H9 (cell line): ENCODE measurements around the gene LRMDA. TPM values are rescaled to one million over a fixed set of nuclear protein-coding genes. Genes with fewer than 3 reads are reported as not detected.

Source experiments
- DNase-seq: peaks from one replicate; pipeline ENCODE4 v3.0.0-alpha.2; 2017
- H2AFZ ChIP-seq: one replicate; pipeline ENCODE4 v1.6.1; 2013; ENCODE audit warnings: mild to moderate bottlenecking, low read length, control low read depth, moderate library complexity
- H2AK5ac ChIP-seq: 2 replicates; pipeline ENCODE4 v1.6.1; 2013; ENCODE audit warnings: low read length, control low read depth, mixed read lengths; ENCODE audit not compliant: insufficient read length
- H2BK120ac ChIP-seq: one replicate; pipeline ENCODE4 v1.6.1; 2013; ENCODE audit warnings: low read depth, mild to moderate bottlenecking, low read length, control low read depth, inconsistent platforms; ENCODE audit not compliant: poor library complexity, severe bottlenecking
- H2BK12ac ChIP-seq: 2 replicates; pipeline ENCODE4 v1.6.1; 2013; ENCODE audit warnings: low read length, control low read depth, mixed read lengths, low read depth; ENCODE audit not compliant: insufficient read length
- H2BK15ac ChIP-seq: 2 replicates; pipeline ENCODE4 v1.6.1; 2013; ENCODE audit warnings: low read depth, low read length, control low read depth
- H2BK20ac ChIP-seq: one replicate; pipeline ENCODE4 v1.6.1; 2013; ENCODE audit warnings: low read depth, mild to moderate bottlenecking, low read length, control low read depth, inconsistent platforms; ENCODE audit not compliant: poor library complexity, severe bottlenecking
- H2BK5ac ChIP-seq: 2 replicates; pipeline ENCODE4 v1.6.1; 2013; ENCODE audit warnings: low read length, control low read depth, mixed read lengths; ENCODE audit not compliant: insufficient read length
- H3K14ac ChIP-seq: 2 replicates; pipeline ENCODE4 v1.6.1; 2013; ENCODE audit warnings: low read length, control low read depth; ENCODE audit not compliant: insufficient read depth
- H3K18ac ChIP-seq: 2 replicates; pipeline ENCODE4 v1.6.1; 2013; ENCODE audit warnings: low read depth, mild to moderate bottlenecking, mixed read lengths, low read length, control low read depth; ENCODE audit not compliant: insufficient read length
- H3K23ac ChIP-seq: 2 replicates; pipeline ENCODE4 v1.6.1; 2013; ENCODE audit warnings: low read length, control low read depth, mixed read lengths, low read depth; ENCODE audit not compliant: insufficient read length
- H3K23me2 ChIP-seq: 2 replicates; pipeline ENCODE4 v1.6.1; 2013; ENCODE audit warnings: low read depth, mild to moderate bottlenecking, mixed read lengths, low read length, control low read depth; ENCODE audit not compliant: insufficient read length, poor library complexity, severe bottlenecking
- H3K27ac ChIP-seq: 2 replicates; pipeline ENCODE4 v1.5.1; 2013; ENCODE audit warnings: low read length, control low read depth, mixed read lengths, low read depth; ENCODE audit not compliant: insufficient read length
- H3K27me3 ChIP-seq: 2 replicates; pipeline ENCODE4 v1.6.1; 2013; ENCODE audit warnings: low read length, control low read depth, inconsistent platforms; ENCODE audit not compliant: insufficient read depth
- H3K4ac ChIP-seq: 2 replicates; pipeline ENCODE4 v1.6.1; 2013; ENCODE audit warnings: low read depth, mild to moderate bottlenecking, control low read depth, inconsistent platforms, low read length, moderate library complexity
- H3K4me1 ChIP-seq: 2 replicates; pipeline ENCODE4 v1.6.1; 2013; ENCODE audit warnings: low read length, control low read depth, inconsistent platforms; ENCODE audit not compliant: insufficient read depth
- H3K4me2 ChIP-seq: 2 replicates; pipeline ENCODE4 v1.6.1; 2013; ENCODE audit warnings: low read length, control low read depth, mixed read lengths; ENCODE audit not compliant: insufficient read length, insufficient read depth
- H3K56ac ChIP-seq: 2 replicates; pipeline ENCODE4 v1.6.1; 2013; ENCODE audit warnings: low read depth, mild to moderate bottlenecking, mixed read lengths, low read length, control low read depth; ENCODE audit not compliant: insufficient read length
- H3K79me1 ChIP-seq: 2 replicates; pipeline ENCODE4 v1.6.1; 2013; ENCODE audit warnings: low read depth, mild to moderate bottlenecking, moderate library complexity, low read length, control low read depth, inconsistent platforms; ENCODE audit not compliant: insufficient read depth, poor library complexity, severe bottlenecking
- H3K79me2 ChIP-seq: 2 replicates; pipeline ENCODE4 v1.6.1; 2013; ENCODE audit warnings: low read length, control low read depth, inconsistent platforms; ENCODE audit not compliant: insufficient read depth
- H3K9ac ChIP-seq: 2 replicates; pipeline ENCODE4 v1.6.1; 2013; ENCODE audit warnings: low read length, control low read depth, mixed read lengths; ENCODE audit not compliant: insufficient read length; ENCODE audit errors: extremely low read depth
- H3K9me3 ChIP-seq: one replicate; pipeline ENCODE4 v1.6.1; 2013; ENCODE audit warnings: low read depth, low read length, inconsistent platforms; ENCODE audit not compliant: control insufficient read depth
- H3T11ph ChIP-seq: one replicate; pipeline ENCODE4 v1.6.1; 2013; ENCODE audit warnings: mild to moderate bottlenecking, low read length, control low read depth, inconsistent platforms
- H4K20me1 ChIP-seq: one replicate; pipeline ENCODE4 v1.6.1; 2013; ENCODE audit not compliant: control insufficient read depth, insufficient read length, insufficient read depth
- H4K5ac ChIP-seq: 2 replicates; pipeline ENCODE4 v1.6.1; 2013; ENCODE audit warnings: low read depth, mild to moderate bottlenecking, mixed read lengths, low read length, control low read depth; ENCODE audit not compliant: insufficient read length
- H4K8ac ChIP-seq: replicated peaks from 2 replicates; pipeline ENCODE4 v1.6.1; 2013; ENCODE audit warnings: low read length, control low read depth, mixed read lengths, low read depth; ENCODE audit not compliant: insufficient read length
- H4K91ac ChIP-seq: 2 replicates; pipeline ENCODE4 v1.6.1; 2013; ENCODE audit warnings: low read depth, mild to moderate bottlenecking, moderate library complexity, mixed read lengths, low read length, control low read depth; ENCODE audit not compliant: insufficient read length
- H3K27ac Mint-ChIP-seq, 3 experiments: 2 replicates in 2 of 3; 3 replicates in 1 of 3; pipeline ENCODE4 v1.8.0; 2020 to 2021; ENCODE audit warnings: mixed read lengths in 3 of 3, mild to moderate bottlenecking in 1 of 3, moderate library complexity in 1 of 3
- H3K27me3 Mint-ChIP-seq: 2 replicates; pipeline ENCODE4 v1.8.0; 2021; ENCODE audit warnings: low read depth, mild to moderate bottlenecking, moderate library complexity, mixed read lengths
- H3K36me3 Mint-ChIP-seq, 3 experiments: 2 replicates in 2 of 3; 3 replicates in 1 of 3; pipeline ENCODE4 v1.8.0; 2020 to 2021; ENCODE audit warnings: low read depth in 3 of 3, mixed read lengths in 3 of 3; ENCODE audit not compliant: insufficient read depth in 1 of 3
- H3K4me1 Mint-ChIP-seq, 2 experiments: 2 replicates each; pipeline ENCODE4 v1.8.0; 2020; ENCODE audit warnings: mixed read lengths in 2 of 2
- H3K4me3 Mint-ChIP-seq, 2 experiments: 2 replicates in 1 of 2; 3 replicates in 1 of 2; pipeline ENCODE4 v1.8.0; 2020 to 2021; ENCODE audit warnings: mild to moderate bottlenecking in 2 of 2, mixed read lengths in 2 of 2, moderate library complexity in 1 of 2
- H3K9me3 Mint-ChIP-seq, 2 experiments: 2 replicates in 1 of 2; 3 replicates in 1 of 2; pipeline ENCODE4 v1.8.0; 2020; ENCODE audit warnings: mild to moderate bottlenecking in 2 of 2, mixed read lengths in 2 of 2, moderate library complexity in 1 of 2
- WGBS: extraction: QIAGEN DNeasy Blood & Tissue Kit; methylation state at CpG from one replicate; pipeline ENCODE4 v1.1.7; 2013; ENCODE audit warnings: missing lambda C conversion rate, low lambda C conversion rate, mixed read lengths; ENCODE audit not compliant: insufficient read length; ENCODE audit errors: extremely low coverage; 5-methylcytosine and 5-hydroxymethylcytosine counted together
- total RNA-seq: library from RNA; stranded (reverse); gene quantifications from 2 replicates; pipeline ENCODE4 v1.2.1, GENCODE V29; 2021
- TF ChIP-seq, protein P1 (sequence below): fragments of 200-600 bp; sonication (generic); conservative IDR thresholded peaks from 3 replicates; pipeline ENCODE4 v1.8.0; 2021; ENCODE audit warnings: antibody characterized with exemption, mild to moderate bottlenecking

Gene LRMDA
- total RNA-seq, 1 experiment from 2014 or later: 1.8 TPM

DNA sequence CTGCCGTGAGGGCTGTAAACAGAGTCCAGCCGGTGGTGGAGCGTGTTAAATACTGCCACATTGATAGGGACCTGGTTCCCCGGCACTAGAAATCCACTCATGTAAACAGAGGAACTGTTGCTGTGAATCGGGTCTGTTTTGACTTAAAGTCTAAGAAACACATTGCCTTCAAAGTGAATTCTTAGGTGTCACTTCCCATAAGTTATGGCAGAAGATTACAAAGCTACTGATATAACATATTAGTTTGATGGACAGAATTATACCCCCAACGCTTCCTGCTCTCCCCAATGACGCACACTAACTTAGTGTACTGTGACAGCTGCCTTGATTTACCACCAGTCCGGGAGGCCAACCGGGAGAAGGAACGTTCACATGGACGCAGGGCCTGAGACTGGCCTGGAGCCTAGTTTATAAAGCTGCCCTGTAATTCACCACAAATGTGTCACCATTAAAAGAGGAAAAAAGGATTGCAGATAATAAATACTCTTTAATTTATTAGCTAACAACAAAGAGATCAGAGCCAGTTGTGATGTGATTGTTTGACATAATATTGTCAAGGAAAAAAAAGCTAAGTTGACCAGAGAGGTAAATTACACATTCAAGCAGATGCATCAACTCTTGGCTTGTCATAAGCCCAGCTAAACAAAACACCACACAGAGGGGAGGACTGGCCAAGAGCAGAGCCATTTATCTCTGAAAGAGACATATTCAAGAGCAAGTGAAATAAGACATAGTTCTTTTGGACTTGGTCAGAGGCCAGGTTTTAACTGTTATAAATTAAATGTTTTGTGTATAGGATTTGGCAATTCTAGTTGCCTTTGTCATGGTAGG lies 820.6 kb downstream of the LRMDA start:
- Mint-ChIP-seq H3K4me3 (no peak overlapping the region), H3K27me3 (peaks cover 17% of the 10 kb centered on the region), H3K4me1 (no peaks in the 10 kb centered on the region), H3K9me3 (peaks cover 0 to 2% of the 10 kb centered on the region in 2 experiments; a peak in 1 of 5 replicates), H3K27ac (no peak overlapping the region), H3K36me3 (no peaks in the 10 kb centered on the region)
- TF ChIP-seq, protein P1, sequence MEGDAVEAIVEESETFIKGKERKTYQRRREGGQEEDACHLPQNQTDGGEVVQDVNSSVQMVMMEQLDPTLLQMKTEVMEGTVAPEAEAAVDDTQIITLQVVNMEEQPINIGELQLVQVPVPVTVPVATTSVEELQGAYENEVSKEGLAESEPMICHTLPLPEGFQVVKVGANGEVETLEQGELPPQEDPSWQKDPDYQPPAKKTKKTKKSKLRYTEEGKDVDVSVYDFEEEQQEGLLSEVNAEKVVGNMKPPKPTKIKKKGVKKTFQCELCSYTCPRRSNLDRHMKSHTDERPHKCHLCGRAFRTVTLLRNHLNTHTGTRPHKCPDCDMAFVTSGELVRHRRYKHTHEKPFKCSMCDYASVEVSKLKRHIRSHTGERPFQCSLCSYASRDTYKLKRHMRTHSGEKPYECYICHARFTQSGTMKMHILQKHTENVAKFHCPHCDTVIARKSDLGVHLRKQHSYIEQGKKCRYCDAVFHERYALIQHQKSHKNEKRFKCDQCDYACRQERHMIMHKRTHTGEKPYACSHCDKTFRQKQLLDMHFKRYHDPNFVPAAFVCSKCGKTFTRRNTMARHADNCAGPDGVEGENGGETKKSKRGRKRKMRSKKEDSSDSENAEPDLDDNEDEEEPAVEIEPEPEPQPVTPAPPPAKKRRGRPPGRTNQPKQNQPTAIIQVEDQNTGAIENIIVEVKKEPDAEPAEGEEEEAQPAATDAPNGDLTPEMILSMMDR: no peak
- no CpG with 5 or more reads among the region's 11 CpGs for WGBS
- Histone ChIP-seq H4K20me1 (no peaks in the 10 kb centered on the region), H2AK5ac (no peak overlapping the region), H3K23me2 (no peaks in the 10 kb centered on the region), H2BK5ac (no peak overlapping the region), H3K4me2 (no peak overlapping the region), H3K9me3 (no peaks in the 10 kb centered on the region), H3K56ac (no peak overlapping the region), H2BK20ac (no peak overlapping the region), H3K27ac (no peak overlapping the region), H3K79me2 (no peaks in the 10 kb centered on the region), H2AFZ (no peak overlapping the region), H3K79me1 (no peaks in the 10 kb centered on the region), H3K18ac (no peak overlapping the region), H3K9ac (no peak overlapping the region), H3K23ac (no peak overlapping the region), H2BK120ac (no peak overlapping the region), H2BK15ac (no peak overlapping the region), H4K8ac (no peak overlapping the region), H3K14ac (no peak overlapping the region), H3K4ac (no peak overlapping the region), H4K91ac (no peak overlapping the region), H3K27me3 (no peaks in the 10 kb centered on the region), H3T11ph (no peak overlapping the region), H2BK12ac (no peak overlapping the region), H3K4me1 (no peaks in the 10 kb centered on the region), H4K5ac (no peak overlapping the region)
- no peak for DNase-seq
